Measurements from ENCODE around the gene ASMT.
"Not testable (repeated sequence)": the region's sequence is repeated elsewhere in the genome, so short reads cannot be mapped to it uniquely, and the experiment has no call there.

ASMT gene

GRCh38 chrX:1681439-1681838, 66.6 kb downstream of the ASMT start:
- H3K27ac ChIP-seq = no peak overlapping the region
- no peak for TF ChIP-seq CTCF (conservative IDR thresholded peaks at IDR 0.05)

- not testable (repeated sequence) for H3K27ac ChIP-seq
Observed at GRCh38 chrX:1681856-1682255, 67.0 kb downstream of the ASMT start.

- H3K27ac ChIP-seq = not testable (repeated sequence)
Observed at GRCh38 chrX:1682501-1682900, 67.6 kb downstream of the ASMT start.

DNA sequence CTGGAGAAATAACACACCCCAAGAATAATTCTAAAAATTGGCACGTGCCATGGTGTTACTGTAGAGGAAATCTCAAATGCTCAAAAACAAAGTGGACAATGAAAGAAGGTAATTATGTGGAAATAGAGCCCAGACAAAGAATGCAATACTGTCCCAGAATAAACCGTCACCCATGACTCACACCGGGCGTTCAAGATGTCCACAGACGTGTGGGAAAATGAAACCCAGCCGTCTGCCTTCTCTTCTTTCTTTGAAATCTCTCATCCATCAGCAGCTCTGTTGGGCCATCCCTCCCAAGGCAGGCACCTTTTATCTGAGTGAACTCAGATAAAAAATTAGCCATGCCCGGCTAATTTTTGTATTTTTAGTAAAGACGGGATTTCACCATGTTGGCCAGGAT, 70.0 kb downstream of the ASMT start:
- H3K27ac ChIP-seq = not testable (repeated sequence)

- H3K27ac ChIP-seq = not testable (repeated sequence)
Observed at GRCh38 chrX:1685444-1685880, 70.6 kb downstream of the ASMT start.

DNA sequence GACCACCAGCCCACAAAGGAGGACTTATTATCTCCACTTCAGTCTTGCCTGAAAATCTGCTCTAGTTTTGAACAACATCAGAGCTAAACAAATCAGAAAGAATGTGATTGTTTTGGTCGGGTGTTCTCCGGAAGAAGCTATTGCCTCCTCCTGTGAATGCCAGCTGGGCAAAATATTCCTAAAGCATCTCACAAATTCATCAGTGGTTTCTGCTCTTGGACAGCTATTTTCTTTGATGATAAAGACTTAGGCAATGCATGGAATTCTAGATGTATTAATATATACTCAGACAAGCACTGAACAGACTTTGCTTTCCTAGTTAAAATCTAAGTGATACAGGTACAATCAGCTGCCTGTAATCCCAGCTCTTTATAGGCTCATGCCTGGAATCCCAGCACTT, 71.8 kb downstream of the ASMT start:
- H3K27ac ChIP-seq = no peak overlapping the region
- TF ChIP-seq CTCF (conservative IDR thresholded peaks at IDR 0.05) = no peak

All from VCaP (cell line).